Stimulated activated CD8-positive, alpha-beta memory T cell treated with anti-CD3 and anti-CD28 coated beads, Interleukin-4, amount 100 ng/mL, for 1 hour (primary cell): ENCODE results near the gene ANKRD34A.
A peak's percentile ranks its signal among the peaks of the same experiment; 100 is the strongest.
"Not testable (repeated sequence)": the region's sequence is repeated elsewhere in the genome, so short reads cannot be mapped to it uniquely, and the experiment has no call there.

Experiments used
- DNase-seq, 2 donors: peaks; one replicate each; pipeline ENCODE4 v3.0.0-alpha.2; 2020; ENCODE audit warnings: low read depth in 2 of 2, low spot score in 1 of 2

Gene ANKRD34A

GRCh38 chr1:145949219-145949618, 15.2 kb downstream of the ANKRD34A start:
- no peak for DNase-seq

GRCh38 chr1:145947551-145947950, 16.8 kb downstream of the ANKRD34A start:
- DNase-seq = no peak

- DNase-seq = no peak
These were observed 17.8 kb downstream of the ANKRD34A start for GRCh38 chr1:145946477-145946986.

- DNase-seq = no peak
These were observed 19.8 kb downstream of the ANKRD34A start for GRCh38 chr1:145944532-145944931.

- no peak for DNase-seq
These were observed 21.5 kb downstream of the ANKRD34A start for GRCh38 chr1:145942871-145943270.

- no peak for DNase-seq
These were observed 22.0 kb downstream of the ANKRD34A start for GRCh38 chr1:145942405-145942804.

GRCh38 chr1:145937436-145937835, 26.9 kb downstream of the ANKRD34A start:
- DNase-seq = no peak

GRCh38 chr1:145936247-145936646, 28.1 kb downstream of the ANKRD34A start:
- DNase-seq = no peak

- no peak for DNase-seq
These were observed 28.7 kb downstream of the ANKRD34A start for GRCh38 chr1:145935708-145936107.

- not testable (repeated sequence) for DNase-seq
These were observed 31.8 kb downstream of the ANKRD34A start for GRCh38 chr1:145932522-145933009.

GRCh38 chr1:145927916-145928643, 36.3 kb downstream of the ANKRD34A start:
- DNase-seq = no peak

GRCh38 chr1:145927063-145927886, 37.1 kb downstream of the ANKRD34A start, which contains the start of gene RBM8A:
RBM8A (minus strand) TSS chr1:145927484; CDS start chr1:145927426, 58 bp downstream.
- peak; percentile 77 to 88 for DNase-seq

- no peak for DNase-seq
These were observed 37.7 kb downstream of the ANKRD34A start for GRCh38 chr1:145926686-145927062.

- DNase-seq = no peak
These were observed 42.1 kb downstream of the ANKRD34A start for GRCh38 chr1:145922266-145922665.

- not testable (repeated sequence) for DNase-seq
These were observed 44.1 kb downstream of the ANKRD34A start for GRCh38 chr1:145920297-145920696.

- no peak for DNase-seq
These were observed 45.1 kb downstream of the ANKRD34A start for GRCh38 chr1:145918992-145919939.

GRCh38 chr1:145918144-145918991, 46.0 kb downstream of the ANKRD34A start, which contains the start of gene PEX11B:
PEX11B (minus strand) TSS chr1:145918717; CDS start chr1:145918688, 29 bp downstream.
- DNase-seq = peak; percentile 87

GRCh38 chr1:145917595-145917994, 46.8 kb downstream of the ANKRD34A start:
- no peak for DNase-seq

- DNase-seq = no peak
These were observed 47.6 kb downstream of the ANKRD34A start for GRCh38 chr1:145916745-145917144.
